Epidermal melanocyte (primary cell): ENCODE results near the gene PDLIM4.

Source experiments
- DNase-seq: peaks from one replicate; pipeline ENCODE4 v3.0.0; 2011; ENCODE audit warnings: low spot score; ENCODE audit not compliant: insufficient read length

PDLIM4 gene, protein sequence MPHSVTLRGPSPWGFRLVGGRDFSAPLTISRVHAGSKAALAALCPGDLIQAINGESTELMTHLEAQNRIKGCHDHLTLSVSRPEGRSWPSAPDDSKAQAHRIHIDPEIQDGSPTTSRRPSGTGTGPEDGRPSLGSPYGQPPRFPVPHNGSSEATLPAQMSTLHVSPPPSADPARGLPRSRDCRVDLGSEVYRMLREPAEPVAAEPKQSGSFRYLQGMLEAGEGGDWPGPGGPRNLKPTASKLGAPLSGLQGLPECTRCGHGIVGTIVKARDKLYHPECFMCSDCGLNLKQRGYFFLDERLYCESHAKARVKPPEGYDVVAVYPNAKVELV

DNA sequence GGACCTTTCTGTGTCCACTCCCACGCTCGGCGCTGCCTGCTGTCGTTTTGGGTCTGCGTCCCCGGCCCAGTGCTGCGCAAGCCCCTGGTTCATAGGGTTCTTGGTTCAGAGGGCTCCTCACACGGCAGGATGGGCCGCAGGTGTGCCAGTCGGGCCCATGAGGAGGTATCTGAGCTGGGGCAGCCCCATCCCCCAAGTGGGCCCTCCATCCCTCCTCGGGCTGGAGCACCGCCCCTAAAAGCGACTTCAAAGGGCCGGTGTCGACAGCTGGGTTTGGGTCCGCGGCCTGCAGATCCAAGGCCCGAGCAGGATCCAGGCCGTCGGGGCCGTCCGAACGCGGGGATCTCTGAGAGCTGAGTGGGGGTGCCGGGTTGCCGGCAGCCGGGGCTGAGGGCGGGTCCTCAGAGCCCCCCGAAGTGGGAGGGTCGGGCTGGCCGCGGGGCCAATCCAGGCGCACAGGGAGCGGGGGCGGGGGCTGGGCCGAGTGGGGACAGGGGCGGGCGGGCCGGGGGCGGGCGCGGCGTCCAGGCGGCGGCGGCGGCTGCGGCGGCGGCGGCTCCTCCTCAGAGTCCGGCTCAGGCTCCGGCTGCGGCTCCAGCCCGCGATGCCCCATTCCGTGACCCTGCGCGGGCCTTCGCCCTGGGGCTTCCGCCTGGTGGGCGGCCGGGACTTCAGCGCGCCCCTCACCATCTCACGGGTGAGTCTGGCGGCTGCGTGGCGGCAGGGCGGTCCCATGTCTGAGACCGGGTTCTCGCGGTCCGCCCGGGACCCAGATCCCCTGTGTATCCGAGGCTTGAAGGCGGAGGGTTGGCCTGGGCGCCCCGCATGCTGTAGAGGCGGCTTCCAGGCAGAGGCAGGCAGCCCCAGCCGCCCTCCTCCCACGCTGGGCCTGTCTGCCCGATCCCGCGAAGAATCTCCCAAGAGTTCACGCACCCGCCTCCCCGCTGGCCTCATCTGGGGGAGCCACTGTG lies at the start of gene PDLIM4:
TSS of gene PDLIM4 (plus strand) at position 566 of the 971 bp plus-strand sequence. CDS start at position 605, 39 bp downstream.
- DNase-seq = no peak

DNA sequence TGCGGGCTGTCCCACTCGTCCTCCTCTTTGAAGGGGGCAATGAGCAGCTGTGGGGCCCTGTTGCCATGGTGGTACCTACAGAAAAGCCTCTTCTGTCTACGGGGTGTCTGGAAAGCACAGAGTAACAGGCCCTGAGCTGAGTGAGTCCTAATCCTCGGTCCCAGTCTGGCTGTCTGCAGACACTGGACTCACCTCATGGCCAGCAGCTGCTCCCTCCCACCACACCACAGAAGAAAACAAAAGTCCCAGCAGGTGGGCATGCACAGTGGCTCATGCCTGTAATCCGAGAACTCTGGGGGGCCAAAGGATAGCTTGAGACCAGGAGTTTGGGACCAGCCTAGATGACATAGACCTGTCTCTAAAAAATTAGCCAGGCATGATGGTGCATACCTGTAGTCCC lies 49.7 kb upstream of the PDLIM4 start:
- no peak for DNase-seq

DNA sequence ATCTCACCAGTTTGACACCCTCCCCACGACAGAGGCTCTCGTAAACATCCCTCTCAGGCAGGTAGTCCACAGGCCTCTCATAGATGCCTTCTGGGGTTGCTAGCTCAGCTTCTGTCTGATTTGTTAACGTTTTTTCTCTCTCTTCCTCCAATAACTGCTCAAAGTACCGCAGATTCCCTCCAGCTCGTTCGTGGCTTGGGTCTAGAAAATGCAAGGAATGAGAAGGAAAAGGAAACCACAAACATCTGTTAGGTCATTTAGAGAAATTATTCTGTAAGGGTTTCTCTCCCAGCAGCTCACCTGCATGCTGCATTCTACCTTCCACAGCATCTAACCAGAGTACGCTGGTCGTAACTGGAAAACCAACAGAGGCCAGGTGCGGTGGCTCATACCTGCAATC lies 48.4 kb upstream of the PDLIM4 start:
- DNase-seq = no peak

DNA sequence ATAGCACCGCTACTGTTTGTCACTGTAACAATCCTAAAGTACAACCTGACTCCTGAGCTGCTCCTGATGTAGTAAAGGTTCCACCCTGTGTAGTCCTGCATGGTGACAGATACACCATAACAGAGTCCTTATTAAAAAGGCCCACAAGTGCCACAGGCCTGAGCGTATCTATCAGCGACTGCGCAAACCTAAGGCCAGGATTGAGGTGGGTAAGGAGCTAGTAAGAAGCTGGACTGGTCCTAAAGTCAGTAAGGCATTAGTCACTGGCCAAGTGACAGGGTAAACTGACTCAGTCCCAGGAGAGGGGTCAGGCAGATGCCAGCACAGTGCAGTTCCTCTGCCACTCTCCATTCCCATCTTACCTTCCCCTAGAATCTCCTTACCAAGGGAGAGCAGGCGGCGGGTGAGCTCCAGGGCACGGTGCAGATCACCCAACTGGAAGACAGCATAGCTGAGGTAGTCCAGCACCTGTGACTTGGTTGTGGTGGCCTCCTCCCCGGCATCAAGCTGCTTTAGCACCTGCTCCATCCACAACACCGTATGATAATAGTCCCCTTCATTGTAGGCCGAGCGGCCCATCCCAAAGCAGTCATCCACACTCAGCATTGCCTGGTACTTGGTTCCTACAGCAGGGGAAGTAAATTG lies 47.5 kb upstream of the PDLIM4 start:
- no peak for DNase-seq

DNA sequence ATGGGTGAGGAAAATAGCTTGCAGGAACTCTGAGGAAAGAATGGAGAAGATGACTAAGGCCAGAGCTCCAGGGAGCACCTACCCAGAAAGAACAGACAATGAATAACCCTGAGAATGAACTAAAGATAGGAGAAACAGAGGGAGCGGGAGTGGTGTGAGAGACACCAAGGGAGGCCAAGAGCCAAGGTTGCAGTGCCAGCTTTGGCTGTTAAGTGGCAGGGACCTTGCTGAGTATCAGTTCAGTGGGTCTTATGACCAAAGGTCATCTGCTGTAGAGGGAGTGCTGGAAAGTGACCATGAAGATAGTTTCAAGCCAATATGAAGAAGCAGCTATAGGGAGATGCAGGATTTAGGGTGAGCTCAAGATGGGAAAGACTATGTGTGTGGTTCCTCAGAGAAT lies 46.6 kb upstream of the PDLIM4 start:
- DNase-seq = no peak

DNA sequence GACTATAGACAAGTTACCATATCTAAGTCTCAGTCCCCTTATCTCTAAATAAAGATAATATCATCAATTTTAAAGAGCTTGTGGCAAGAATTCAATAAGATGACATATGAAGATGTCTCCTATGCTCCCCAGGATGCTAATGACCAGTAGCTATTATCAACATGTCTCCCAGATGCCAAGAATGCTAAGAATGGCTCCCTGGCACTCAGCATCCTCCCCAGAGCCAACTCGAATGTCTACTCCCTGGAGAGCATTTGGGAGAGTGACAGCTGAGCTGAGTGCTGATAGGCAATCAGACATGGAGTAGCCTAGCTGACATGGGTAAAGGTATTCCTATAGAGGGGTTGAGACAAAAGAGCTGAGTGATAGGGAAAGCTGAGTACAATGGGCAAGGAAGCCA lies 45.7 kb upstream of the PDLIM4 start:
- no peak for DNase-seq

DNA sequence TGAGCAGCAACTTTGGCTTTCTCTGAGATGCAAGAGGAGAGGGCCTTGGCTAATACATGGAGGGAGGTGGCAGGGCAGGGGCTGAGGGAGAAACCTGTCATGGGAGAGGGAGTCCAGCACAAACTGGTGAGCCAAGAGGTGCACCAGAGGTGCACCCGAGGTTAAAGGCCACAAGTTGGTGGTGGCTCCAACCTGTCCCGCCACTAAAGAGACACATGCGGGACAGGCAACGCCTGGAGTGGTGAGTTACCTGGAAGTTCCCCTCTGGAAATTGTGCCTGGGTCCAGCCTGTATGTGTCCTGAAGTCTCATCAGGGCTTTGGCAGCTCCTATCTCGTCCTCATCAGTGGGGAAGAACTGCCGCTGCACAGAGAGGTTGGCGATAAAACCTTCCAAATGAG lies 43.8 kb upstream of the PDLIM4 start:
- DNase-seq = no peak

DNA sequence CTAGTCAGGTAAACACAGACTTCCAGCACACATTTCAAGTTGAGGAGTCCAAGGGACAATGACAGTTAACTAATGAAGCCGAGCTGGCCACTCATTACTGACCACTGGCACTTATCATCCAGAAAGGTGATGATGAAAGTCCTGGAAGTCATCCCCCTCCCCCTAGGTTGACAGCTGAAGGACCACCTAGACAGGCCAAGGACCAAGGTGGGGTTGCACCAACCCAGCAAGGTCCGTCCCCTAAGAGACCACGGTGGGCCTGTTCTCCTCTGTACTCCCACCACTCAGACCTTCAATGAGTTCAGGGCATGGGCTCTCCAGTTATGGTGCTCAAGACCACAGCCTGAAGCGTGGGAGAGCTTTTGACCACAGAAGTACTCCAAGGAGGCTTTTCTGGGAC lies 43.0 kb upstream of the PDLIM4 start:
- DNase-seq = no peak

DNA sequence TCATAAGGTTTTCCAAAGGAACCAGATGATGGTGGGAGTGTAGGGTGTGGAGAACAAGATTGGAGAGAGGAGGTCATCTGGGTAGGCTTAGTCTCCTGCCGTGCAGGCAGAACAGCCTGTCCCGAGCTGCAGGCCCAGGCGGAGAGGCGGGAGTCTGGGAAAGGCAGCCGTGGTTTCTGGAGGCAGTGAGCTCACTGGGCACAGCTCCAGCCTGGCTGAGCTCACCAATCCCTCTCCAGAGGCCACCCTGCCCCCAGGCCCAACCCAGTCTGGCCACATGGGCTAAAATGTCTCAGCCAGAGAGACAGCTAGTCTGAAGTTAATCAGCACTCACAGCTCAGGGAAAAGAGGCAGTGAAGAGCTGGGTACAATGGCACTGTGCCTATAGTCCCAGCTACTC lies 42.2 kb upstream of the PDLIM4 start:
- DNase-seq = peak; percentile 96

DNA sequence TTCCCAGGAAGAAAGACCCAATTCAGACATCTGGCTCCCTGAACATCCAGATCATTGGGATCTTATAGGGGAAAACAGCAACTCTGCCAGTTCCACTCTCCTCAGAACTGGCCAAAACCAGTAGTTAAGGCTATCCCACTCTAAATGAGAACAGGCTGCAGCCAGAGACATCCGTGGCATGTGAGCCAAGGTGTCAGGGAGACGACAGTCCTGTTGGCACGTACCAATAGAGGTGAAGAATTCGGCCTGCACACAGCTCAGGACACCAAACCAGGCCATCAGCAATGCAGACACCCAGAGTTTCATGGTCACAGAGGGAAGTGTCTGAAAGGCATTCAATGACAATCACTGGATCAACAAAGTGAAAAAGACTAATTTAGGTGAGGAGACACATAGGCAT lies 39.2 kb upstream of the PDLIM4 start:
- no peak for DNase-seq

DNA sequence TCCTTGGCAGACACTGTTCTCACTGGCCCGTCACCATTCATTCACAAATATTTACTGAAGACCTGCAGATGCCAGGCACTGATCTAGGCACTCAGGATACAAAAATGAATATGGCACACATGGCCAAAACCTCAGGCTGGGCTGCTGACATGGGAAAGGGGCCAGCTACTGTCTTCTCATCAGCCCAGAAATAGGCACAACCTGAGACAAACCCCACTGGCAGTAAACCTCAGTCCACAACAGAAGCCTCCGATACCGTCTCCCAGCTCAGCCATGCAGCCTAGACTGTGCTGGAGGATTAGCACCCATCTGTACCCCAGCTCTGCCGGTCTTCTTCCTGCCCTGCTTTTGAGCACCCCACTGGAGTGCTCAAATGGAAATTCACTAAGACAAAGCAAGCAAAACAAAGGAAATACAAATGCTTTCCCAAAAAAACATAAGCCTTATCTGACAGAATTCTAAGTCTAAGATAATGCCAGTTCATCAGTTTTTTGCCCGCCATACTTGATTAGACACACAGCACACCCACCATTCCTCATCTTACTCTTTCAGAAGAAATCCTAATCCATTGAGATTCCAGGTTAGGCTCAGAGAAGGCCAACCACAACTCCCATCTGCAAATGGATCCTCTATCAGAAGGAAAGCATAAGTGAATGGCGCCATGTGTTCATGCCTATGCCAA lies 38.1 kb upstream of the PDLIM4 start:
- no peak for DNase-seq

DNA sequence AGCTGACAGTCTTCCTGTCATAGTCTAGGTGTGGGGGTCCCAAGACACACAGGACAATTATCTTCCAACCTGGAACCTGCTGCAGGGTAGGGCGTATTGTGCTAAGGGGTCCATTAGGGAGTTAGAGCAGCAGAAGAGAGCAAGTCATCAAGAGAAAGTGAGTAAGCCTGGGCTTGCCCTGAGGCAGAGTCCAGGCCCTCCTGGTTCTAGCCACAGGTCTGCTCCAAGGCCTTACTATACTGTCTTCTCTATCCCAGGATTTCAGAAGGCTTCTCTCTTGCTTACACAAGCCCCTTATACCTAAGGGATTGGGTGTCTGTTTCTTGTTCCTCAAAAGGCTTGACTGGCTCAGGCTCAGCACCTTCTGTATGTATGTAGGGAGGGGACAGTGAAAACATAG lies 37.5 kb upstream of the PDLIM4 start:
- DNase-seq = no peak

DNA sequence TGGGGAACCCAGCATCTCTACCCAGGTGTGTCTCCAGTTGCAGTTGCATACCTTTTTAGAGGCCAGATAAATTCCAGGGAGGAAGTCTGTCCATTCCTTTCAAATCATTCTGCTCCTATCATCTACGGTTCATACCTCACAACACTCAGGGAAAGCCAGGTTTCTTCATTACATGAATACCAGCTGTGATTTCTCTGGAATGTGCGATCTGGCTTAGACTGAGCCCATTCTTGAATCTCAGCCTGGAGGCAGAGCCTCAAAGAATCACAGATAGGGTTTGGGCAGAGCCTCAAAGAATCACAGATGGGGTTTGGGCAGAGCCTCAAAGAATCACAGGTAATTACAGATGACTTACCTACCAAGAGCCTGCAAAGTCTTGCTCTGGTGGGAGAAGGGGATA lies 37.0 kb upstream of the PDLIM4 start:
- DNase-seq = no peak

DNA sequence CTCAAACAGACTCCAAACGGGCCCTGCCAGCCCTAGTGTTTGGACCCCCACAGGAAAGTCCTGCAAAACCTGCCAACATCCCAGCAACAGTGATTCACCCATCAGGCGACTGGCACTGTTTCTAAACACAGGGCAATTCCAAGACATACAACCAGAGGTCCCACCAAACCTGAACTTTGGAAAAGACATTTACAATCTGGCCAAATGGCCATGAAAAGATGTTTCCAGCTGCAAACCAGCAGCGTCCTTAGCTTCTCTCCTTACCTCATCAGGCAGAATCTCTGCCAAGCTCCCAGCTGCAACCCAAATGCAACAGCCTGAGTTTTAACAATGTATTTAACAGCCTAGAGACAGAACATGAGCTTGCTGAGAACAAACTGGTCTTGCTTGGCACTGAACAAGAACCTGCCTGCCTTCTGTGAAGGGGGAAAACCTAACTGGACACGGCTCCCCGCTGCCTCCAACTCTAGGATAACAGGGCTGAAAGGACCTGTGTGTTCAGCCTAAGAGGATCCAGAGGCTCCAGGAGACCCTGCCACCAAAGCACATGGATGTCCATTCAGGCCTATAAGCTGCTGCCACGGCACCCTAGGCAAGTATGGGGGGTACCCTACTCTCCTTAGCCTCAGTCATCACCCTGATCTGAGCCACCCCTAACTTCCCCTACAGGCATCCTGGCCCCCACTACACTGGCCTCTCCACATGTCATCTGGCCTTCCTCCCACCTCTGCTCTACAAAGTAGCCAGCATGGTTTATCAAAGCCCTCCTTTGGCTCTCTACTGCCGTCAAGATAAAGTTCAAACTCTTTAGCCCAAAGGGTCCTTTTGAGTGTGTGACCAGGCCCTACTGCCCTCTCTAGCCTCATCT lies 35.5 kb upstream of the PDLIM4 start:
- peak; percentile 37 for DNase-seq

DNA sequence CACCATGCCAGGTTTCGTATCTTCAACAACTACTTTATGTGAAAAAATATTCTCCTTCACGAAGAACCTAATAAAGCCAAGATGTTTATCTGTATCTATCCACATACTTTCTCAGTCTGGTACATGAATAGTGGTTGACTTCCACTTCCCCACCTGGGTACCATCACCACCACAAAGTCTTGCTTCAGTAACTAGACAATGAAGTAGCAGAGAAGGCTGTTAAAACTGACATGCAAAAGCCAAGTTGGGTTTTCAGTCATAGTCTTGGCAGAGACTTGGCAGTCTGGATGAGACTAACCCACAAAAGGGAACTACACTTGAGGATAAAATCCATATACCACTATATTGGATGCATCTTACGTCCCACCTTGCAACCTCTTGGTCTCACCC lies 34.9 kb upstream of the PDLIM4 start:
- no peak for DNase-seq

DNA sequence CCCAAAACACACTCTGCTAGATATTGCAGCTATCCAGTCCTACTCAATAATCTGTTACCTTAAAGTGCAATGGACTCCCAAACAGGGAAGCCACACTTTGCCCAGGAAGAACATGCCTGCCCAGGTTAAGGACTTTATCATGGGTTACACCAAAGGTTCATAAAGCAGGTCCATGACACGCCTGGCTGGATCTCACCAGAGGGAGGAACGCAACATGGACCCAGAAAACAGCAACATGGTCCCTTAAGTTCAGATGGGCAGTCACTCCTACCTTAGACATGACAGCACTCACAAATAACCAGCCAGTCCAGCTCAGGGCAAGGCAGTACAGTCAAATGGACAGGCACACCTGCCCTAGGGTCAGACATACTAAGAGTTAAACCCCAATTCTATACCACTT lies 33.6 kb upstream of the PDLIM4 start:
- DNase-seq = no peak

DNA sequence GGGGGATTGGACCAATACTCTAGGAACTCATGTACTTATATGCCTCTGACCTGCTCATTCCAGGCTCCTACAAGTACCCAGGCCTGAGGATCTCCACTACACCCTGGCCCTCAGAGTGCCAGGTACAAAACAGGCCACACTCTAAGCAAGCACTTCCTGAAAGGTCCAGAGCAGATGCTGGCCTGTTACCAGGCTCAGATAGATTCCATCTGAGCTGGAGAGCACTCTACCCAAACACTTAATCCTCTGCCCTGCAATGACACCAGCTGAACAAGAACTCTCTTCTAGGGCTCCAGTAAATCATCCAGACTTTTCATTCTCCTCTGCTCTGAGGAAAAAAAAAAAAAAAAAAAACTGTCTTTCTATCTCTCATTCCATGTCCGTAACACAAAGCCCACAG lies 32.8 kb upstream of the PDLIM4 start:
- DNase-seq = no peak

DNA sequence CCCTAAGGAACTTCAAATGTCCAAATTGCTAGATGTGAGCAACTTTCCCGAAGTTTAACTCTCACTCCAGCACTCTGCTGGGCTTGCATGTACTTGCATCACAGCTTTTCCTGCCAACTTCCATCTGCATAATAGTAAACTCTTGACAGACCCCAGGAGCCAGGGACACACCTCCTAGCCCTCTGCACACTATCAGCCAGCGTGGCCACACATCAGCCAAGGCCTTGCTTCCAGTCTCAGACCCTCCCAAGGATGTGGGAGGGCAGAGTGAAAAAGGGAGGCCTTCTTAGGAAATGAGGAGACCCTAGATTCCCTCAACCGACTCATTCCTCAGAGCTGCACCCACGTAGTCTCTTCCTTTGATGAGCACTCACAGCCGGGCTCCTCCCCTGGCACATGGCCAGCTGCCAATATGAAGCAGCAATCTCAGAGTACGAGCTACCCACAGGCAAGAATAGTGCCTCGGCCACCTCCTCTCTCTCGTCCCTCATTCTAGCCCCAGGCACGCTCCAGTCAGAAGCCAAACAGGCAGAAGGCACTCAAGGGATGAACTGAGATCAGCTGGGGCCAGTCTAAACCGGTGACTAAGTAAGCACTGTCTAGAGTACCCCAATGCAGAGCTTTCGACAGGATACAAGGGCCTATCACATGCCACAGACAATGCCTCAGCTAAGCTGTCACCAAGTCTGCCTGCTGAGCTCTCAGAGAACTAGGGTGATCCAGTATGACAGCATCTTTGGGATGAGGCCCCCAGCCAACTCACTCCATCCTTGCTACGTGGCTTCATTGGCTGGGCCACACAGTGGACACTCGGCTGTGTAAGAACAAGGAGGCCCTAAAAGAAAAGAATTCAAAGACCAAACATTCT lies 32.1 kb upstream of the PDLIM4 start:
- no peak for DNase-seq

DNA sequence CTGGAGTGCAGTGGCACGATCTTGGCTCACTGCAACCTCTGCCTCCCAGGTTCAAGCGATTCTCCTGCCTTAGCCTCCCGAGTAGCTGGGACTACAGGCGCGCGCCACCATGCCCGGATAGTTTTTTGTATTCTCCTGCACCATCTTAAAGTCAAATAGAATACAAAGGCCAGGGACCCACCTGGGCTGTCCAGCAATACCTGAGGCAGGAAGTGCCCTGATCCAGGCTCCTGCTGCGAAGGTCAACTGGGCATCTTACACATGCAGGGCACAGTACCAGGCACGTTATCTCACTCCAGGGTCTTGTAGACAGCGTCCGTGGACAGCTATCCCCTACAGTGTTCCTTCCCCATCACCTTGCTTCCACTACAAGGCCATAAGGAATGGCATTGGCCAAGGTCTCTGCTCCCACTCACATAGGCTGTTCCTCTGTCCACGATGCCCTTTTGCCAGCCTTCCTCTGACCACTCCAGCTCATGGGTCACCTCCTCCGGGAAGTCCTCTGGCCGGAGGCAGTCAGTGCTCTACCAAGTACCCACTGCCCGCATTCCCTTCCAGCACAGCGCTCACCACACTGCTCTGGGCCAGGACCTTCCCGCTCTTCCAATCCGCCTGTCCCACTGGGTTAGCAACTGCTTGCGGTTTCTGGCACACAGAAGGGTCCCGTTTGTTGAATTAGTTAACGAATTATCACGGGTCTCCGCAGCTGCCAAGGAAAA lies 30.8 kb upstream of the PDLIM4 start:
- DNase-seq = no peak
